Right ventricle myocardium superior (tissue), 1 donor: ENCODE results near the gene APOBEC3C. TPM values are rescaled to one million over a fixed set of nuclear protein-coding genes. Genes with fewer than 3 reads are reported as not detected.
A peak's percentile ranks its signal among the peaks of the same experiment; 100 is the strongest.
"Not testable (repeated sequence)": the region's sequence is repeated elsewhere in the genome, so short reads cannot be mapped to it uniquely, and the experiment has no call there.

Experiments used
- ATAC-seq: fragments of 200-7000 bp; cut with Tn5 transposase; one replicate; pipeline ENCODE4 v1.9.1; 2020; ENCODE audit warnings: mild to moderate bottlenecking; ENCODE audit not compliant: poor library complexity
- DNase-seq: peaks from one replicate; pipeline ENCODE4 v3.0.0-alpha.2; 2020
- intact Hi-C: fragments of 100-400 bp; cut with DNase I; formaldehyde crosslinking; loops from one replicate; pipeline ENCODE4 v1.11.2; 2022
- total RNA-seq: library from RNA; stranded (reverse); fragmentation: NEBNext Ultra II Directional; extraction: Animal tissue kit (Norgen Biotek cat#: 25700); gene quantifications from one replicate; pipeline ENCODE4 v1.2.1, GENCODE V29; 2021
- donor health status: DM: no; HTN: yes; CAD: no; lungs with severe emphysema.

APOBEC3C gene
- total RNA-seq, 1 donor from 2014 or later: 24.9 TPM

GRCh38 chr22:38981005-38981991 lies 32.8 kb upstream of the APOBEC3C start:
- DNase-seq (no peak), ATAC-seq (peak; percentile 50)
- intact Hi-C loops: no loop called here

GRCh38 chr22:38981992-38982927 lies 31.8 kb upstream of the APOBEC3C start, which contains the start of gene APOBEC3B:
Gene APOBEC3B, plus strand, starts transcription at chr22:38982347. Its CDS starts 107 bp downstream, at chr22:38982454.
- intact Hi-C loops: no loop called here
- ATAC-seq: peak; percentile 99
- DNase-seq: peak; percentile 77

DNA sequence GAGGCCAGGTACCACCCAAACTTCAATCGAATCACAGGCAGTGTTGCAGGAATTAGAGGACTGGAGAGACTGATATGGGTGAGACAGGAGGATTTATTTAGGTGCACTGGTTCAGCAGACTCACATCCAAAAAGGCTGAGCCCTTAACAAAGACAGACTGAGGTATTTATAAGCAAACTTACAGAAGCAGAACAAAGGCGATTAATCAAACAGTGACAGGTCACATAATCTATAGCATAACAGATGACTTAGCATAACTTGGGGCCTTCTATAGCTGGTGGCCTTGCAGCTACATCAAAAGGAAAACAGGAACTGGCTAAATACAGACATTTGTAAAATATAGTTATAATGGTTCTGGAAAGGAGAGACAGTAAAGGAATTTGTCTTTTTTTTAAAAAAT lies 29.8 kb upstream of the APOBEC3C start:
- DNase-seq (no peak), ATAC-seq (no peak)
- intact Hi-C loops: no loop called here

- ATAC-seq, DNase-seq, intact Hi-C loops: not testable (repeated sequence)
These were observed 29.0 kb upstream of the APOBEC3C start for GRCh38 chr22:38984784-38985757.

- ATAC-seq: no peak
- intact Hi-C loops: no loop called here
- DNase-seq: no peak
These were observed 27.4 kb upstream of the APOBEC3C start for GRCh38 chr22:38986629-38987028.

DNA sequence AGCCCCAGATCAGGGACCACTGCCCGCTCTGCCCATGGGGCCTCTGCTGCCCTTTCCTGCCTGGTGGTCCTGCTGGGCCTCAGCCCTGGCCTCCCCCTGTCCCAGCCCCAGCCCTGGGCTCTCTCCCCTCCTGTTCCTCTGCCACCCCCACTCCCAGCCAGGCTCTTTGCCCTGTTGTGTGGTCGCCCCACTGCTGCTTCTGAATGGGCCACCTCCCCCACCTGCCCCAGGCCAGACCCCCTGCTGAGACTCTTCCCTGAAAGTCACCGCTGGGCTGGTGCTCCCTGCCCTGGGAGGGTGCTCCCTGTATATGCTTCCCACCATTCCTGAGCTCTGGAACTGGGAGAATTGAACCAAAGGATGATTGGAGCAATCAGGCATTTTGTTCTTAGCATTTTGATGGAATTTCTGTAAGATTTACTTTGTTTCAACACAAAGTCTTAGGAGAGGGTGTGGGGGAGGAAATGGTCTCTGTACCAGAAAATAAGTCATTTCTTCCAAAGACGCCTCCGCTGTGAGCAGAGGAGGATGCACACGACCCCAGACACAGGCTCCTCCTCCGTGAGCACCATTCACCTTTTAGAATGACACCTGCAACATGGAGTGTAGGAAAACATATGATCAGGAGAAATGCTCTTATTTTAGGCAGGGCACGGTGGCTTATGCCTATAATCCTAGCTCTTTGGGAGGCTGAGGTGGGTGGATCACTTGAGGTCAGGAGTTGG lies 26.7 kb upstream of the APOBEC3C start:
- ATAC-seq: no peak
- intact Hi-C loops: no loop called here
- DNase-seq: no peak

DNA sequence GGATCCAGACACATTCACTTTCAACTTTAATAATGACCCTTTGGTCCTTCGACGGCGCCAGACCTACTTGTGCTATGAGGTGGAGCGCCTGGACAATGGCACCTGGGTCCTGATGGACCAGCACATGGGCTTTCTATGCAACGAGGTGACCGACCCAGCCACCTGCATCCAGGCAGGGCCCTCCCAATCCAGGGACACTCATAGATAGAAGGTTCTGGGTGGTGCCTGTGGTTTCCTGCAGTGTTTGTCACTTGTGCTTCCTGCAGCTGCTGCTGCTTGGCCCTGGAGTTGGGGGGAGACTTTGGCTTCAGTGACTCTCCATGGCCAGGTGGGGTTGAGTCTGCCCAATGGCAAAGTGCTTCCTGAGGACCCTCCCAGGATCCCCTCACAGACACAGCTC lies 24.6 kb upstream of the APOBEC3C start:
- no peak for DNase-seq
- intact Hi-C loops: no loop called here
- ATAC-seq: no peak

DNA sequence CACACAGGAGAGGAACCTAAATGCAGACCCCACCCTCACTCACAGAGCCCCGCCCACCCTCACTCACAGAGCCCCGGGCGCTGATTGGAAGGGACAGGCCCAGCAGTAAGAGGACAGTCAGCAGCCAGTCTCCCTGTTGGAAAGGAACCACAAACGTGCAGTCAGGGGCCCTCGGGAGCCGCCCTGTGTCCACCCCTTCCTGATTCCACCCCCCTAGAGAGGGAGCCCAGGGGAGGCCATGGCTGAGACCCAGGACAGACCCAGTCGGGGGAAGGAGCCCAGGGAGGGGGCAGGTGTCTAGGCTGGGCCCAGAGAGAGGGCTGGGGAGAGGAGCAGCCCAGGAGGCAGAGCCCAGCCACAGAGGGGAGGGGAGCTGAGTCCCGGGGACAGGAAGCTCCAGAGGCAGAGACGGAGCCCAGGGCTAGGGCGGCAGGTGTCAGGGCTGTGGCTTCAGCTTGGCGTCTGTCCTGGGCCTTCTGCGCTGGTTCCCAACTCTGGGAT lies 21.1 kb upstream of the APOBEC3C start:
- DNase-seq, intact Hi-C loops: not testable (repeated sequence)
- peak; percentile 66 for ATAC-seq

GRCh38 chr22:38996105-38996504 lies 18.0 kb upstream of the APOBEC3C start:
- ATAC-seq: no peak
- no peak for DNase-seq
- intact Hi-C loops: no loop called here

GRCh38 chr22:38997518-38997917 lies 16.5 kb upstream of the APOBEC3C start:
- DNase-seq: no peak
- intact Hi-C loops: no loop called here
- ATAC-seq: no peak

DNA sequence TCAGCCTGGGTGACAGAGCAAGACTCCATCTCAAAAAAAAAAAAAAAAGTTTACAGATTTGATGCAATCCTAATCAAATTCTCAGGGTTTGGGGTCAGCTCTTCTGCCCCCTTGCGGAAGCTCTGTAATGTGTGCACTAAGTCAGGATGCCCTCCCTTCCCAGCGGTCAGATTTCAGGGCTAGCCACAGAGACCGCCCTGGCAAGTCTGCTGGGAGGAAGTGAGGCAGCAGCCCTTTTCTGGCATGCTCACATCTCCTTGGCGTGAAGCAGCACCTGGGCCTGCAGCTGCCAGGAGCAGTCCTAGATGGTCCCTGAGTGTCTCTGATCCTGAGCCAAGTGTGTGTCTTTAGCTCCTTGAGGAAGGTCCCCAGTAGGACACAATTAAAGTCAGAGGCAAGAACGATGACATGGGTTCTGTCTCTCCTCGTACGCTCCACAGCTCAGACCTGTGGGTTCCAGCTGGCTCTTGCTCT lies 10.9 kb upstream of the APOBEC3C start:
- DNase-seq (peak; percentile 76), ATAC-seq (peak; percentile 92)
- intact Hi-C loops: loop anchor here (5.0 to 10.0 kb wide), 2 partner anchors 131 to 228 kb away; partner anchors contain the start of gene CBX6

DNA sequence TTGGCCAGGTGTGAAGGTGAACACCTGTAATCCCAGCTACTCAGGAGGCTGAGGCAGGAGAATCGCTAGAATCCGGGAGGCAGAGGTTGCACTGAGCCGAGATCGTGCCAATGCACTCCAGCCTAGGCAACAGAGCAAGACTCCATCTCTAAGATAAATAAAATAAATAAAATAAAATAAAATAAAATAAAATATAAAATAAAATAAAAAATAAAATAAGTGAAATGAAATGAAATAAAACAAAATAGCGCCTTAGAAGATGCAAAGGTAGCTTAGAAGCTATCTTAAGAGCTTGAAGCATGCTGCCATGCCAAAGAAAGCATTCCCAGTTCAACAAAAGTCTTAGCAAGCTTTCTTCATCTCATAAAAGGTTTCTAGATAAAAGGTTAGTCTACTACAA lies 6.9 kb upstream of the APOBEC3C start:
- no peak for DNase-seq
- intact Hi-C loops: loop anchor here (5.0 to 10.0 kb wide), 3 partner anchors 80 to 232 kb away; no protein-coding TSS in a partner anchor
- ATAC-seq: no peak

- not testable (repeated sequence) for DNase-seq, ATAC-seq
- intact Hi-C loops: loop anchor here (5.0 to 10.0 kb wide), 3 partner anchors 81 to 234 kb away; no protein-coding TSS in a partner anchor
These were observed 5.7 kb upstream of the APOBEC3C start for GRCh38 chr22:39008271-39008850.

- ATAC-seq: no peak
- no peak for DNase-seq
- intact Hi-C loops: no loop called here
These were observed 3.1 kb upstream of the APOBEC3C start for GRCh38 chr22:39010946-39011345.

- intact Hi-C loops: no loop called here
- no peak for ATAC-seq
- DNase-seq: no peak
These were observed 1.2 kb upstream of the APOBEC3C start for GRCh38 chr22:39012533-39013511.
